ENCODE measurements around the gene ABCA12.

Gene ABCA12

DNA sequence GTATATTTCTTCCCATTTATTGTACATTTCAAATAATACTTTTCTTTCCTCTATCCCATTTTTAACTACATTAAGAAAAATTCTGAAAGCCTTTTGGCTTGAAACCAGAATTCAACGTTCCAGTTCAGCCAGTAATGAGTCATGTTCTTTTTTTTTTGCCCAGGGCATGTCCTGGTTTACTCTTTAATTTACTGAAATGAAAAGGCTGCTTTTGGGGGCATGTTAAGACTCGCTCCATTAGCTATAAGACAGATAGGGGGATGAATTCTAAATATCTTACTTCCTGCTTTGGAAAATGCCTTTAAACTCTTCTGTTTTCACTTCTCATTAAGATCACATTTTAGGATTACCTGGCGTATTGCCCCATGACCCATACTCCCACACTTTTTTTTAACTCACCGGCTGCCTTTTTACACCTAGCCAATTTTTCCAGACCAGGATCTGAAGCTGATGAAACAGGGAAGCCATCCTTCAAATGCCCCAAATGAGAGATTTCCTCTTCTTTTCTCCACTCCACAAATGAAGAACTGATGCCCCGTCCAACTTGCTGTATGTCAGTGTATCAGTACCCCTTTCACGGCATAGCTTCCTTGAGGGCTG lies 585 bp downstream of the ABCA12 start:
- H3K4me3 ChIP-seq (ENCODE audit: low read length in 2 of 2) = no peak overlapping the region
- H3K4me1 ChIP-seq (ENCODE audit: control insufficient read depth in 2 of 2, insufficient read depth in 2 of 2, low read length in 2 of 2) = no peaks in the 10 kb centered on the region
- H3K27me3 ChIP-seq (ENCODE audit: control insufficient read depth in 2 of 2, insufficient read depth in 2 of 2, low read length in 2 of 2) = no peaks in the 10 kb centered on the region
- H3K27ac ChIP-seq (ENCODE audit: low read depth in 2 of 2, low read length in 2 of 2) = no peak overlapping the region
- H3K9ac ChIP-seq (ENCODE audit: low read depth in 1 of 2, low read length in 2 of 2) = no peak overlapping the region
- no peaks in the 10 kb centered on the region for H3K9me3 ChIP-seq (ENCODE audit: control insufficient read depth in 2 of 2, low read length in 2 of 2)
- H3K36me3 ChIP-seq (ENCODE audit: control insufficient read depth in 2 of 2, insufficient read depth in 2 of 2, low read length in 2 of 2) = no peaks in the 10 kb centered on the region

DNA sequence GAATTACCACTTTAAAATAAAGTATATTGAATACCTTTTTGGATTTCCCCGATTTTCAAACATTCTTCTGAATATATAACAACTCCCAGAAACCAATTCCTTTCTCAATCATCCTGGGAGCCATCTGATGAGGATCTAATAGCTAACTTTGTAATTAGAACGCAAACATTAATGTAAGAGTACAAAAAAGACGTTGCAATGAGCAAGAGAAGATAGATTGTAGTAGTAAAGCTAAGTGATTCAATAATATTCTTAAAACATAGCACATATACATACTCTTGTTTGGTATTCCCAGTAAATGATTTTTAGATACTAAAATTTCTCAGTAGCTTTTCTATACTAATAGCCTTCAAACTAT lies 1.1 kb downstream of the ABCA12 start:
- Histone ChIP-seq H3K27ac (ENCODE audit: low read depth in 2 of 2, low read length in 2 of 2) (no peak overlapping the region), H3K4me3 (ENCODE audit: low read length in 2 of 2) (no peak overlapping the region)

DNA sequence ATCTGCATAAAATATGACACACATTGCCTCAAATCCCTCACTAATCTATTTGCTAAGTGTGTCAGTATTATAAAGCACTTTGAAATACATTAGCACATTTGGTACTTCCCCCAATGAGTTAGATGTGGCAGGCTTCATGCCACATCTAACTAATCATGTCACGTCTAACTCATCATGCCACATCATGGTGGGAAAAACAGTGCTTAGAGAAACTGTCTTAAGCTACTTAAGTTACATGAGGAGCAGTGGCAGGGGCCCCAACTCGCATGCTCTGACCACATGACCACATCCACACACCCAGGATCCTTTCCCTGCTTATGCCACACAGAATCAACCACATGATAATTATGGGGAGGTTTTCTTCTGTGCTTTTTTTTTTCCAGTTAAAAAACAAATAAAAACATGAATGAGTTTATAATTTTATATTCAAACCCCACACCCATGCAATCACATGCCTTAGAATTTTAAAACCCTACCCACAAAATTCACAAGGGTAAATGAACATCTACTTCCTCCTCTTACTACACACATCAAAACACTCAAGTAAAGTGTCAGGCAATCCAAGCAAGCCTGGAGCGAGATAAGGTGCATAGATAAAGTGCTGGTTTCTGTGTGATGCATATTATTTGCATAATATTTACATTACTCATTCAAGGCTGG lies 1.6 kb downstream of the ABCA12 start:
- no peaks in the 10 kb centered on the region for H3K27me3 ChIP-seq (ENCODE audit: control insufficient read depth in 2 of 2, insufficient read depth in 2 of 2, low read length in 2 of 2)
- H3K27ac ChIP-seq (ENCODE audit: low read depth in 2 of 2, low read length in 2 of 2) = no peak overlapping the region
- H3K9ac ChIP-seq (ENCODE audit: low read depth in 1 of 2, low read length in 2 of 2) = no peak overlapping the region
- H3K4me1 ChIP-seq (ENCODE audit: control insufficient read depth in 2 of 2, insufficient read depth in 2 of 2, low read length in 2 of 2) = no peaks in the 10 kb centered on the region
- no peaks in the 10 kb centered on the region for H3K36me3 ChIP-seq (ENCODE audit: control insufficient read depth in 2 of 2, insufficient read depth in 2 of 2, low read length in 2 of 2)
- H3K4me3 ChIP-seq (ENCODE audit: low read length in 2 of 2) = no peak overlapping the region
- H3K9me3 ChIP-seq (ENCODE audit: control insufficient read depth in 2 of 2, low read length in 2 of 2) = no peaks in the 10 kb centered on the region

More for the DNA sequence above, 1.1 kb downstream of the ABCA12 start:
- Histone ChIP-seq H3K9me3 (ENCODE audit: control insufficient read depth in 2 of 2, low read length in 2 of 2) (no peaks in the 10 kb centered on the region), H3K9ac (ENCODE audit: low read depth in 1 of 2, low read length in 2 of 2) (no peak overlapping the region), H3K36me3 (ENCODE audit: control insufficient read depth in 2 of 2, insufficient read depth in 2 of 2, low read length in 2 of 2) (no peaks in the 10 kb centered on the region), H3K27me3 (ENCODE audit: control insufficient read depth in 2 of 2, insufficient read depth in 2 of 2, low read length in 2 of 2) (no peaks in the 10 kb centered on the region), H3K4me1 (ENCODE audit: control insufficient read depth in 2 of 2, insufficient read depth in 2 of 2, low read length in 2 of 2) (no peaks in the 10 kb centered on the region)

DNA sequence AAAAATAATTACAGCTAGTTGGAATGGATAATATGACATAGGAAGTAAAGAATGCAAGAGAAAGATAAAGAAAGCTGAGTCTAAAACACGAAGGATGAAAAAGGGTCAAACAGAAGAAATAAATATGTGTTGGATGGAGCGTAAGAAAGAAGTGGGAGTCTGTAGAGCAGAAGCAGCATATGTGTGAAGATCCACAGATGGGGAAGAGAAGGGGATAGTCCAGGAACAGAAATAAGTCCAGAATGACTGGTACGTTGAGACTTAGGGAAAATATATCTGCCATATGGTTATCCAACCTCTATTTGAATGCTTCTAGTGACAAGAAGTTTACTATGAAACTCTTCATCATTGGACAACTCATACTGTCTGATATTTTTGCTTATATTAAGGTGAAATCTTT lies 18.0 kb downstream of the ABCA12 start:
- Histone ChIP-seq H3K36me3 (ENCODE audit: control insufficient read depth in 2 of 2, insufficient read depth in 2 of 2, low read length in 2 of 2) (no peaks in the 10 kb centered on the region), H3K27me3 (ENCODE audit: control insufficient read depth in 2 of 2, insufficient read depth in 2 of 2, low read length in 2 of 2) (no peaks in the 10 kb centered on the region), H3K9me3 (ENCODE audit: control insufficient read depth in 2 of 2, low read length in 2 of 2) (no peaks in the 10 kb centered on the region), H3K4me3 (ENCODE audit: low read length in 2 of 2) (no peak overlapping the region), H3K9ac (ENCODE audit: low read depth in 1 of 2, low read length in 2 of 2) (no peak overlapping the region), H3K4me1 (ENCODE audit: control insufficient read depth in 2 of 2, insufficient read depth in 2 of 2, low read length in 2 of 2) (no peaks in the 10 kb centered on the region), H3K27ac (ENCODE audit: low read depth in 2 of 2, low read length in 2 of 2) (no peak overlapping the region)

DNA sequence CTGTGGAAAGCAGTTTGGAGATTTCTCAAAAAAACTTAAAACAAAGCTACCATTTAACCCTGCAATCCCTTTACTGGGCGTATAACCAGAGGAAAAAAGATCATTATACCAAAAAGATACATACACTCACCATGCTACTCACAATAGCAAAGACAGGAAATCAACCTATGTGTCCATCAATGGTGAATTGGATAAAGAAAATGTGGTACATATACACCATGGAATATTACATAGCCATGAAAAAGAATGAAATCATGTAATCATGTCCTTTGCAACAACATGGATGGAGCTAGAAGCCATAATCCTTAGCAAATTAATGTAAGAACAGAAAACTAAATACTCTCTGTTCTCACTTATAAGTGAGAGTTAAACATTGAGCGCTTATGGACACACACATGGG lies 18.6 kb downstream of the ABCA12 start:
- Histone ChIP-seq H3K36me3 (ENCODE audit: control insufficient read depth in 2 of 2, insufficient read depth in 2 of 2, low read length in 2 of 2) (no peaks in the 10 kb centered on the region), H3K4me1 (ENCODE audit: control insufficient read depth in 2 of 2, insufficient read depth in 2 of 2, low read length in 2 of 2) (no peaks in the 10 kb centered on the region), H3K9ac (ENCODE audit: low read depth in 1 of 2, low read length in 2 of 2) (no peak overlapping the region), H3K9me3 (ENCODE audit: control insufficient read depth in 2 of 2, low read length in 2 of 2) (no peaks in the 10 kb centered on the region), H3K4me3 (ENCODE audit: low read length in 2 of 2) (no peak overlapping the region), H3K27ac (ENCODE audit: low read depth in 2 of 2, low read length in 2 of 2) (no peak overlapping the region), H3K27me3 (ENCODE audit: control insufficient read depth in 2 of 2, insufficient read depth in 2 of 2, low read length in 2 of 2) (no peaks in the 10 kb centered on the region)

DNA sequence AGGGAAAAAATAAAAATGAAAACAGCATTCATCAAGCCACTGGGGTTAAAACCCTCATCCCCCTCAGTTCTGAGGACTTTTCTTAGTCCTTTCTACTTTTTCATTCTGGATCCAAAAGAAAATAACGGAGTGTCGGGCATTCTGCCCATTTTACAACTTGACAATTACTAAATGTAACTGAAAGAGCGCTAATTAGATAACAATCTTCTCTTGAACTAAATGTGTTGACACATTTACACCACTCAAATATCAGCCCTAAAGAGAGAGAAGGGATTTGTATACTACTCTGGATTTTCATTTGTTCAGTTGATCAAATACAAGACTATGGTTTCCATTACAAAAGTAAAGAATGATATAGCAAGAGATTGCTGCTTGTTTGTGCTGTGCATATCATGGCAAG lies 27.5 kb downstream of the ABCA12 start:
- Histone ChIP-seq H3K9me3 (ENCODE audit: control insufficient read depth in 2 of 2, low read length in 2 of 2) (no peaks in the 10 kb centered on the region), H3K4me3 (ENCODE audit: low read length in 2 of 2) (no peak overlapping the region), H3K9ac (ENCODE audit: low read depth in 1 of 2, low read length in 2 of 2) (no peak overlapping the region), H3K36me3 (ENCODE audit: control insufficient read depth in 2 of 2, insufficient read depth in 2 of 2, low read length in 2 of 2) (no peaks in the 10 kb centered on the region), H3K4me1 (ENCODE audit: control insufficient read depth in 2 of 2, insufficient read depth in 2 of 2, low read length in 2 of 2) (no peaks in the 10 kb centered on the region), H3K27me3 (ENCODE audit: control insufficient read depth in 2 of 2, insufficient read depth in 2 of 2, low read length in 2 of 2) (no peaks in the 10 kb centered on the region), H3K27ac (ENCODE audit: low read depth in 2 of 2, low read length in 2 of 2) (no peak overlapping the region)

DNA sequence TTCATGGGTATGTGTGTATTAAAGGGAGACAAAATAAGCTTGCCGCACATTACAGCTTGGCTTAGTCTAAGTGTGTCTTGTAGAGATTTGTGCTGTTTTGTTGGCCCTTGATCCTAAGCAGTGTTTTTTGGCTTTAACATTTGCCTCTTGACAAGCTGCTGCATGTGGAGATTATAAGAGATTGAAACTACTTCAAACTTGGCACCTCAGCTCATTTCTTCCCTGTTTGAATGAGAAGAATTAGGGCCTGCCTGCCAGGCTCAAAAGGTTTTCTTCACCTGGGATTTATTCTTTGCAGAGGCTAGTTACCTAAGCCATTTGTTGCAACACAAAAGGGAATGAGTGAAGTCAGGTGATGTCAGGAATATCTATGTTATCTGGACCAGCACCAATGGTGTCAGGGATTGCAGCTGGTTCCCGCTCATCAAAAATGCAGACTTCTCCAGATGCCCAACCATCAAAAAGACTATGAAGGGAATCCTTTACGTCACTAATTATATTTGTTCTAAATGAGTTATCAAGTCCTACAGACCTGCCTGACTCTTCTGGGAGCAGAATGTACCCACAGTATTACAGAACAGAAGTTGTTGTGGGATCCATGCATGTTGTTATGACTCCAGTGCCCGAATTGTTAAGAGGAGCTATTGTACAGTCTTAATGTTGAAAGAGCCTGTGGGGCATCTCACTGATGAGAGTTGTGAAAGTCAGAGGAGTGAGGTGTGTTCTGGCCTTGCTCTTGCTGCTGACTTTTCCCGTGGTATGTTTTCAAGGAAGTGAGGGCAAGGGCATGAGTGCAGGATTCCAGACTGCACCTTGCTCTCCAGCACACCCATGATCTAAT lies 31.0 kb downstream of the ABCA12 start:
- Histone ChIP-seq H3K27me3 (ENCODE audit: control insufficient read depth in 2 of 2, insufficient read depth in 2 of 2, low read length in 2 of 2) (no peaks in the 10 kb centered on the region), H3K36me3 (ENCODE audit: control insufficient read depth in 2 of 2, insufficient read depth in 2 of 2, low read length in 2 of 2) (no peaks in the 10 kb centered on the region), H3K4me1 (ENCODE audit: control insufficient read depth in 2 of 2, insufficient read depth in 2 of 2, low read length in 2 of 2) (no peaks in the 10 kb centered on the region), H3K9me3 (ENCODE audit: control insufficient read depth in 2 of 2, low read length in 2 of 2) (no peaks in the 10 kb centered on the region), H3K4me3 (ENCODE audit: low read length in 2 of 2) (no peak overlapping the region), H3K9ac (ENCODE audit: low read depth in 1 of 2, low read length in 2 of 2) (no peak overlapping the region), H3K27ac (ENCODE audit: low read depth in 2 of 2, low read length in 2 of 2) (no peak overlapping the region)

DNA sequence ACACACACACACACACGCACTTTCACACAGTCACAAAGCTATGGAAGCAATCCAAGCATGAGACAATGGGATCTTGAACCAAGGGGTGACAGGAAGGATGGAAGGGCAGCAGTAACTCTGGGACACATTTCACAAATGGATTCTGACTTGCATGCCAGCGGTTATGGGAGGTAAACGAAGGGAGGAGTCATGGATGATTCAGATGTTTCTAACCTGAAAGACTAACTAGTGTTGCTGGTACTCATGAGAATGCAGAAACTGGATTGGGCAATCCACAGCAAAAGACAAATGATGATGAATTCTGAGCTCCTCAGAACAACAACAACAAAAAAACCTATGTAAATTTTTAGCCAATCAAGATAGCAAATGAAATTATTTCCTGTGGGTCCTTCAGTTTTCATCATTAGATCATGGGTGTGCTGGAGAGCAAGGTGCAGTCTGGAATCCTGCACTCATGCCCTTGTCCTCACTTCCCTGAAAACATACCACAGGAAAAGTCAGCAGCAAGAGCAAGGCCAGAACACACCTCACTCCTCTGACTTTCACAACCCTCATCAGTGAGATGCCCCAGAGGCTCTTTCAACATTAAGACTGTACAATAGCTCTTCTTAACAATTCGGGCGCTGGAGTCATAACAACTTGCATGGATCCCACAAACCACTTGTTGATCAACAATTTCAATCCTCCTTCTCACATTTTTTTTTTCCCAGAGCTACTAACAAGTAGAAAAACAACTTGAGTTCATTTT lies 32.6 kb downstream of the ABCA12 start:
- Histone ChIP-seq H3K36me3 (ENCODE audit: control insufficient read depth in 2 of 2, insufficient read depth in 2 of 2, low read length in 2 of 2) (no peaks in the 10 kb centered on the region), H3K27ac (ENCODE audit: low read depth in 2 of 2, low read length in 2 of 2) (no peak overlapping the region), H3K27me3 (ENCODE audit: control insufficient read depth in 2 of 2, insufficient read depth in 2 of 2, low read length in 2 of 2) (no peaks in the 10 kb centered on the region), H3K4me3 (ENCODE audit: low read length in 2 of 2) (no peak overlapping the region), H3K4me1 (ENCODE audit: control insufficient read depth in 2 of 2, insufficient read depth in 2 of 2, low read length in 2 of 2) (no peaks in the 10 kb centered on the region), H3K9ac (ENCODE audit: low read depth in 1 of 2, low read length in 2 of 2) (no peak overlapping the region), H3K9me3 (ENCODE audit: control insufficient read depth in 2 of 2, low read length in 2 of 2) (no peaks in the 10 kb centered on the region)

DNA sequence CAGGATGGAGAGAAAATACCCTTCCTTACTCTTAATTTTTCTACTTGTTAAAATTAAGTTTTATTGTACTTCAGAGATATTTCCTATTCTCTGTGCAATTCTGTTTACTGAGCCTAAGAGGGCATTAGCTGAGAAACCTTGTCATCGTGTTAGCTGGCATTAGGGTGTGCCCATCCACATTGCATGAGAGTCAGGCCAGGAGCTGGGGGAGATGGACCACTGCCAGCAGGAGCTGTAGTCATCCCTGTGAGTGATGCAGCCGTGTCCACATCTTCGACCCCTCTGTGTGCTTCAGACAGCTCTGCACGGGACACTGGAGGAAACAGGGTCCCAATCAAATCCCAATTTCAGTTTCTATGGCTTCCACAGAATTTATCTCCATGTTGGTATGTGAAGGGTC lies 34.2 kb downstream of the ABCA12 start:
- H3K9me3 ChIP-seq (ENCODE audit: control insufficient read depth in 2 of 2, low read length in 2 of 2) = no peaks in the 10 kb centered on the region
- H3K9ac ChIP-seq (ENCODE audit: low read depth in 1 of 2, low read length in 2 of 2) = no peak overlapping the region
- H3K4me3 ChIP-seq (ENCODE audit: low read length in 2 of 2) = no peak overlapping the region
- H3K27me3 ChIP-seq (ENCODE audit: control insufficient read depth in 2 of 2, insufficient read depth in 2 of 2, low read length in 2 of 2) = no peaks in the 10 kb centered on the region
- no peak overlapping the region for H3K27ac ChIP-seq (ENCODE audit: low read depth in 2 of 2, low read length in 2 of 2)
- no peaks in the 10 kb centered on the region for H3K36me3 ChIP-seq (ENCODE audit: control insufficient read depth in 2 of 2, insufficient read depth in 2 of 2, low read length in 2 of 2)
- H3K4me1 ChIP-seq (ENCODE audit: control insufficient read depth in 2 of 2, insufficient read depth in 2 of 2, low read length in 2 of 2) = no peaks in the 10 kb centered on the region

DNA sequence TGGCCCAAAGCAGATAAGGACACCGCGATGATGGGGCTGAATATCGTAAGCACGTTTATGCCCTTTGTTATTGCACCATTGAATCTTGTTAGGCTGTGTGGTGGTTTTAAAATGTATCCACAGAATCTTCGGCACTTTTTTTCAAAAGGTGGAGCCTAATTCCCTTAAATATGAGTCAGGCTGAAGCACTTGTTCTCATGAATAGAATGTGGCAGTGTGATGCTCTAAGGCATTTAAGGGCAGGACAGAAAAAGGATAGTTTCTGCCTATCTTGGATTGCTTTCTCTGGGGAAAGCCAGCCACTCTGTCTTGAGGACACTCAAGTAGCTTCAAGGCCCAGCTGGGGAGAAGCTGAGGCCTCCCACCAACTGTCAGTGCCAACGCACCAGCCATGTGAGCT lies 39.6 kb downstream of the ABCA12 start:
- no peak overlapping the region for H3K4me3 ChIP-seq (ENCODE audit: low read length in 2 of 2)
- H3K27me3 ChIP-seq (ENCODE audit: control insufficient read depth in 2 of 2, insufficient read depth in 2 of 2, low read length in 2 of 2) = no peaks in the 10 kb centered on the region
- no peaks in the 10 kb centered on the region for H3K4me1 ChIP-seq (ENCODE audit: control insufficient read depth in 2 of 2, insufficient read depth in 2 of 2, low read length in 2 of 2)
- H3K27ac ChIP-seq (ENCODE audit: low read depth in 2 of 2, low read length in 2 of 2) = no peak overlapping the region
- no peak overlapping the region for H3K9ac ChIP-seq (ENCODE audit: low read depth in 1 of 2, low read length in 2 of 2)
- no peaks in the 10 kb centered on the region for H3K9me3 ChIP-seq (ENCODE audit: control insufficient read depth in 2 of 2, low read length in 2 of 2)
- H3K36me3 ChIP-seq (ENCODE audit: control insufficient read depth in 2 of 2, insufficient read depth in 2 of 2, low read length in 2 of 2) = no peaks in the 10 kb centered on the region
